GM21447 (cell line): Measurements from ENCODE around the gene AIPL1.

ENCODE experiments used
- ATAC-seq: cut with Tn5 transposase; IDR thresholded peaks from one replicate; pipeline ENCODE4 v1.9.1; 2021; ENCODE audit not compliant: unreplicated experiment

The AIPL1 gene

GRCh38 chr17:6374761-6375312, 60.1 kb downstream of the AIPL1 start:
- ATAC-seq: no peak

GRCh38 chr17:6374271-6374691, 60.6 kb downstream of the AIPL1 start:
- no peak for ATAC-seq
